Iris pigment epithelial cell (primary cell): ENCODE results near the gene TASOR2.
A peak's percentile ranks its signal among the peaks of the same experiment; 100 is the strongest.

ENCODE experiments used
- DNase-seq: peaks from one replicate; pipeline ENCODE4 v3.0.0-alpha.2; 2011; ENCODE audit warnings: low read depth

Gene TASOR2

DNA sequence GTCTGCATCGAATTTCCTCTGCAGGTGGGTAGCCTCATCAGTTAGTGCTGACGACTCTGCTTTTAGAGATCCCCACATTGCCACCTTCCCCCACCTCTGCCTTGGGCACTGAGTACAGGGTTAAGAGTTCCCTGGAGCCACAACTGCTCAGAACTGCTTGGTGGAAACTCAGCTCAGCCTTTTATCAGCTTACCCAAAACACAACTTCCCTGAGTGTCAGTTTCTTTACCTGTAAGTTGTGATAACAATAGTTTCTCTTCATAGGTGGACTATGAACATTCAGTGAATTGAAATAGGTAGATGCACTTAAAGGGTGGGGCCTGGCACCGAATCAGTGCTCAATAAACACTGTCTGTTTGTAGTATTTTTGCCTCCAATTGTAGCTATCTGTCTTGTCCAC is 29.5 kb upstream of the TASOR2 start:
- no peak for DNase-seq

DNA sequence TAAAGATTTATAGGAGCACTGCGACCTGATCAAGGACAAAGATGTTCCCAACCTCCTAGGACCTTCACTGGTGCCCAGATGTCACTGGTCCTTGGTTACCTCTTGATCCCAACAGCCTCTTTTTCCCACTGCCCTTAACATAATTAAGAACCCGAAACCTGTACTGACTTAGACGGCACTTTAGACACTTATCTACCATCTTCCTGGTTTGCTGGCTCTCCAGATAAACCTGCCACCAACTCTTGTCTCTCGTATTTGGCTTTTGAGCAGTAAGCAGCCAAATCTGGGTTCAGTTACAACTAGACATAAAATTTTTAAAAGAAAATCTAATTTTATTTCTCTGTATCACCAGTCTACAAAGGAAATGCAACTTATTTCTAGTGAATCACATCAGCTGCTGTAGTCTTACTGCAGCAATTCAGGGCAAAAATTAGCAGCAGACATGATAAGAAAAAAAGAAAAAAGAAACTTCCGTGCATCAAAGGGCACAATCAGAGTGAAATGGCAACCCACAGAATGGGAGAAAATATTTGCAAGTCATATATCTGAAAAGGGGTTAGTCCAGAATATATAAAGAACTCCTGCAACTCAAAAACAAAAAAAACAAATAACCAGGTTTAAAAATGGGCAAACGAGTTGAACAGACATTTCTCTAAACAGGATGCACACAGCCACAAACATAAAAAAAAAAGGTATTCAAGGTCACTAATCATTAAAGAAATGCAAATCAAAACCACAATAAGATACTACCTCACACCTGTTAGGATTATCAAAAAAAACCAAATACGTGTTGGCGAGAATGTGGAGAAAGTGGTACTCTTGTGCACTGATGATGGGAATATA is 27.7 kb upstream of the TASOR2 start:
- DNase-seq, result no peak

DNA sequence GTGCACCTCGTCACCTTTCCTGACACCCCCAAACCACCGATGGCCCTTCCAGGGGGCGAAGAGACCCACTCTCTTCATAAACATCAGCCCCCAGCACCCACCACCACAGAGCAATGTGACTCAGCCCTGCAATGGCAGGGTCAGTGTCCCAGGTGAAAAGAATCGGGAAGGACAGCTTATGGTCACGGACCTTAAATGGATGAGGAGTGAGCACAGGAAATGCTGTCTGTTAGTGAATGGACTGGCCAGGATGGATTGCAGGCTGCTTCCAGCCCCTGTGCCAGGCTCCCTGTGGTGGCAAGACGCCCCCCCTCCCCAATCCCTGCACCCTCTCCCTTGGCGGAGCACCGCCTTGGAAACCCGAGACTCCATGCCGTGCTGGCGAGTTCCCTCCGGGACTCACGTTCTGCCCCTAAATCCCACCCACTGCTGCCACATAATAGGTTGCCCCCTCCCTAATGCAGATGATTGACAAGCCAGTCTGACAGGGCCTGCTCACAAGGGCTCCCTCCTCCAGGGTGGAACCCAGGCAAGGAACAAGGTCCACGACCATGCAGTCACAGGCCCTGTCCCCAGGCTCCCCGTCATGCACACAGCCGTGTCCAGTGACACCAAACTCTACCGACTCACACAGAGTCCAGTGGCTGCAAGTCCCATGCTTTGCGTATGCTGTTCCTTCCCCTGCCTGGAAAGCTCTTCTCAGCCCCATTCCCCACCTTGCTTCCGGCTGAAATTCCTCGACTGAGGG is 25.6 kb upstream of the TASOR2 start:
- DNase-seq, result no peak

DNA sequence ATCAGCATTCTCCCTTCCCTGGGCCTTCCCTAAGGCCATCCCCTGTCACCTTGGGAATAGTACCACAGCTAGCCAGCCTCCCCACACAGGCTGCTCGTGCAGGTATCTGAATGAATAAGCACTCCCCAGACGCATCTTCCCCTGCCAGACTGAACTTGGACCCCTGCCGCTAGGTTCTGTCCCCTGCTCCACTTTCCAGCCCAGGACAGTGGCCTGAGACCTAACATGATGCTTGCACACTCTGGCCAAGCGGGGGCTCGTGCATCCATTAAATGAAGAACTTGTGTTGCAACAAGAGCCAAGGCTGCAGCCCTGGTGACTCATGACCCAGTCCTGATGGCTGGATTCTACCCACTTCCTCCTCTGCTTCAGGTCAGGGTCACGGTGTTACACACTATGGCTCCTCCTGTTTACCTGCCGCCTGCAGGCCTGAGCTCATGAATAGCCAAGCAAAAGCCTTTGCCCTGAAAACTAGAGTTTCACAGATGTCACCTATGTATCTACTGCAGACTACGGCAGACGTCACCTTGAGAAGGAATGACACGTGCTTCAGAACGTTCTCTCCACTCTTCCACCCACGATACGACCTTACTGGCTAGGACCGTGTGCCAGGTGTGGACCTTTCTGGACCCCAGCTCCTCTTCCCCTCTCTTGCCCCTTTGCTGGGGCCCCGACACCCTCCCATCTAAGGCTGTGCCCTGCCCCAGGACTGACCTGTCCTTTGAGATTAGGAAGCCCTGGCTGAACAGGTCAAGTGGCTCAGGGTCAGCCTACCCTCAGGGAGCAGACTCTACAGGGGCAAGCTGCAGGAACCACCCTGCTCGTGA is 24.7 kb upstream of the TASOR2 start:
- DNase-seq, result peak; percentile 80

DNA sequence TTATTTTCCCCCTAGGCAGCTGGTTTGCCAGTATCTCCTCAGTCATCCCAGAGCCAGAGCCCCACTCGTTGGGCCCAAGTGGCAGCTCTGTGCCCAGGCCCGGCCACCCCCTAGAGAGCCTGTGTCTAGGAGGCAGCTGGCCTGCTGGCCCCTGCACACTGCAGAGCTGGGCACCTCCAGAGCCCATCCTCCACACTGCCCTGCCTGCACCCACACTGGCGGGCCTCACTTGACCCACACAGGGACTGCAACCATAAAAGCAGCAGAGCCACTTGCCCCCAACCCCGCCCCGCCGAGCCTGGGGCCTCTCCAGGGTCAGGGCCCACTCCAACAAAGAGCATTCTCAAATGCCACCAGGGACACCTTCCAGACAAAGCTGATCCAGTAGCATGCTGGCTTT is 23.6 kb upstream of the TASOR2 start:
- no peak for DNase-seq

DNA sequence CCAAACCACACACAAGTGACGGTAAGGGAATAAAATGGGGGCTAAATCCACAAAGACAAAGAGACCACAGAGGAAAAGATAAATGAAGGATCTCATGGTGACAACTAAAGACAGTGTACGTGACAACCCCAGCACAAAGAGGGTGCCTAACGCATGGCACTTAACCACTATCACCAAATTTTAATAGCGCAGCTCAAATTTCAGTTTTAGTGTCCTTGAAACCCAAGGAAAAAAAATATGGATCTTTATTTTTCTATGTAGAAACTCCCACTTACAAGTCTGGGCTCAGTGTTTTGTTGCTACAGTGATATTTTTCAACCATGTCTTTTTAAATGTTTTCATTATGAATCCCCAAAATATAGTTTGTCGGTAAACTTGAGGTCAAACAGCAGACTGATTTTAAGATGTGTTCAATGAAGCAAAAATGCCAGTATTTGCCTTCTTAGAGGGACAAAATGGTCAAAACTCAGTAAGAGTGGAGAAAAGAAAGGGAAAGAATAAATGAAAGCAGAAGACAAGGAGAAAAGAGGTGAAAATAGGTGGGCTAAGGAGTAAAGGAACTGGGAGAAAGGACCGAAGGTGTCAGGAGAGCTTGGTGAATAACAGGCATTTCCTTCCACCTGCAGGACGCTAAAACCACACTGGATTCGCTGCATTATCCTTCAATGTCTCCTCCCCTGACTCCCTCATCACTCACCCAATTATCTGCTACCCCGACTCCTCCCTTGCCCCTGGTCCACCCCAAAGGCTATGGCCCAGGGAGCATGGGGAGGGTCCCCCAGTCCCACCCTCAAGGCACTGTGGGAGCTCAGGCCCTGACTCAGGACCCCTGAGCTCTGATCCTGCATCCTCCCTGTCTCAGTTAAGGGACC is 21.7 kb upstream of the TASOR2 start:
- no peak for DNase-seq

DNA sequence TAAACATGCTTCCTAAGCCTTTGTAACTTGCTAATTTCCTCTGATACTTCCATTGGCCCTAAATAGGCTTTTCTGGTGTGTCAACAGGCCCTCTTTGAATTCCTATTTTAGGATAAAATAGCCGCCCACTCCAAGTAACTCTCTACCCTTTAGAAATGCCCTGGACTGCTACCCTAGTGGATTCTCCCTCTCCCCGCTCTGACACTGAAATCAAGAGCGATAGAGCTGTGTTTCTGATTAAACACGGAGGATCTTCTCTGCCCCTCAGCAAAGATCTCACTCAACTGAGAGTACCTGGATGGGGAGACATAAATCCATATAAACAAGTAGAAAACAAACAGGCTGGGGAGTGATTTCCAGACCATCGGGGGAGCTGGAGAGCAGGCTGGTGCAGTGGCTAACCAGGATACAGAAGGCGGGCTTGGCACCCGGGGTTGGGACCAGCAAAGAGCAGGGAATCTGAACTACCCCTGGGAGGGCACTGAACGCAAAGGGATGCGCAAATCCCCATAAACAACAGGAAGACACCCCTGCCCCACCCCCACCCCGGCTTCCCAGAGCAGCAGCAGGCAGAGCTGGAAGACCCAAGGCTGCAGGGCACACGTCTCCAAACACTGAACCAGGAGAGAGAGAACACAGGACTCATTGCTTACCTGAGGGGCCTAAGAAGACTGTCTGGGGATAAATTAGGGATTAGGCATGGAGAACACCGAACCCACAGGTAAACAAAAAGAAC is 20.8 kb upstream of the TASOR2 start:
- no peak for DNase-seq

DNA sequence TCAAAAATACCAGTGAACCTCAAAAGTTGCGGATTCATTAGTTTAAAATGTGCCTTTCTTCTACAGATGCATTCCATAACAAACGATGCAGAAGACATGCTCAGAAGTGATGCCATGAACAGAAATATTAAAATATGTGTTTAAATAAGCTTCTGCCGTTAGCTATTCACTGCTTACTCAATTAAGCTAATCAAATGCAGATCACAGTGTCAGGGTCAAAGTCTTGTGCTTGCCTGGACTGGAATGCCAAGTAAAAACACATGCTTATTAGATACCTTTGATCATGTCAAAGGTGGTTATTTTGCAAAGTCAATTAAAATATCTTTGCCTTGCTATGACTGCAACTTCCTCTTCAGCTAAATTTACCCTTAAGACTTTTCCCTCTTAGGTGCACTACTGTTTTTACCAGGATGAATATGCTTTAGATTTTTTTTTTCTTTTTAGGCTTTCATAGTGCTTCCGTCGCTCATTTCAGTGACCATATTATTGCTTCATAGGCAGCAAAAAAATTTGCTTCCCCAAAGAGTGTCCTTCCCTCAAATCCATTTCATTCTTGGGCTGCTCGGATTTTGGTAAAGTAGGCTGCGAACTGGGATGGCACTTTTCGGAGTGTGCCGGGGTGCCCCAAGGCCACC is 19.1 kb upstream of the TASOR2 start:
- peak; percentile 11 for DNase-seq

DNA sequence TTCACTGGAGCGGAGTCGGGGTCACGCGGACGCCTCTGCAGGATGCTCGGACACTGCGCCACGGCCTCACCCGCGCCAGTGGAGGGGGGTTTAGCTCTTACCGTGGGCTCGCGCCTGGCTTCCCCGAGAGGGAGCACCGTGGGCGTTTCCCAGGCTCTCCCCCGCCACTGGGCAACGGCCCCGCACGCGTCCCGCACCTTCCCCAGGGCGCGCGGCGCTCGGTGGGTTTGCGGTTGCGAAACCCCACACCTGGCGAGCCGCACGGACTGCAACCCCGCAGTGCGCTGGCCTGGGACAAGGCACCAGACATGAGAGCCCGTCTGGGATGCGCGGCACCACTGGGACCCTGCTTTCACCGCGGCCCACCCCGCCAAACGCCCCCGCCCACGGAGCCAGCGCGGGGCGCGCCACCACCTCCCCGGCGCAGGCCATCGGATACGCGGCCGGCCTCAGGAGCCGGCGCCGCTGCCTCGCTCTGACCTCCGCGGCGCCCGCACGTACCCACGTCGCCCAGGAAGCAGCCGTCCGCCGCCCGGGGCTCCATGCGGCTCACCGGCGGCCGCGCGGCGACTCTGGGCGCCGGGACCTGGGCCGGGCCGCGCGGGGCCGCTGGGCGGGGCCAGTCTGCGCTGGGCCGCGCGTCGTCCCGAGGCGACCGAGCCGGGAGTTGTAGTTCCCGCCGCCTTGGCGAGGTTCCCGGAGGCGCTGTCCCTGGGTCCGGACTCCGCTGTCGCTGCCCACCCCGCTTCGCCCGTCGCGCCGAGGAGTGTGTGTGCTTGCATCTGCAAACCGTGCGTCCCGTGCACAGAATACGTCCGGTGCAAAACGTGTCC is 18.4 kb upstream of the TASOR2 start, which contains the start of gene ASB13:
TSS of gene ASB13 (minus strand) at position 588 of the 833 bp plus-strand sequence. CDS start at position 544, 44 bp downstream.
- peak; percentile 22 for DNase-seq

DNA sequence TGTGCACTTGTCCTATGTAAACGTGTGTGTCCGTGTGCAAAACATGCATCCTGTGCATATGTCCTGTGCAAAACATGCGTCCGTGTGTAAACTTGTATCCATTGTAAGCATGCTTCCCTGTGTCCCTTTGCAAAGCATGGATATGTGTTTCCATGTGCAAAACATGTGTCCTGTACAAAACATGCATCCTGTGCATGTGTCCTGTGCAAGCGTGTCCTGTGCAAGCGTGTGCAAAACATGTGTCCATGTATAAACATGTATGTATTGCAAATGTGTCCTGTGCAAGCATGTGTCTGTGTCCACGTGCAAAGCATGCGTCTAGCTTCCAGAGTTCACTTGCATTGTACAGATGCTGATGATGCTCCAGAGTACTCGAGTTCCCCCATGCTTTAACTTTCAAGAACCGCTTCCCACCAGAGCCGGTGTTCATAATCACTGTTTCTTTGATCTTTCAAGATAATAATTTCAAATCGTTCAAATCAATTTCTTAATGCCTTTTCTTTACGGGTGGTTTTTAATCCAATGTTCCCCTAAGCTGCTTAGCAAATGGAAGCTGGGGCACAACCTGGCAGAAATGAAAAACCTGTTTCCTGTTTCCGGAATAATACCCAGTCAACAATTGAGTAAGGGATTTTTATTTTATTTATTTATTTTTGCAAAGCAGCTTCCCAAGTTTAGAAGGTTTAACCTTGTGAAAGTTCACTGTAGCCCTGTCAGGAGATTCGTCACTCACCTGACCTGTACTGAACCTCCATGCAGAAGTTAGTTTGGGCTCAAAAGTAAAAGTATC is 17.6 kb upstream of the TASOR2 start:
- no peak for DNase-seq

DNA sequence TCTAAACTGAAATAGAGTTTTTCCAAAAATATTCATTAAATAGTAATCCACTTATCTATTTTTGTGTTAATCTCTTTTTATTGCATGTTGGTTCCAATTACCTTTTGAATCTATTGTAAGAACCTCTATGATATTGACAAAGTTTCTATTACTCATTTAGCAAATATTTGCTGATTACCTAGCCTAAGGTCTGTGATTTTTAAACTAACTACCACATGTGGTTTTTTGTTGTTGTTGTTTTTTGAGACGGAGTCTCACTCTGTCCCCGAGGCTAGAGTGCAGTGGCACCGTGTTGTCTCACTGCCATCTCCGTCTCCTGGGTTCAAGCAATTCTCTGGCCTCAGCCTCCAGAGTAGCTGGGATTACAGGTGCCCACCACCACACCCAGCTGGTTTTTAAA is 16.2 kb upstream of the TASOR2 start:
- DNase-seq, result no peak

DNA sequence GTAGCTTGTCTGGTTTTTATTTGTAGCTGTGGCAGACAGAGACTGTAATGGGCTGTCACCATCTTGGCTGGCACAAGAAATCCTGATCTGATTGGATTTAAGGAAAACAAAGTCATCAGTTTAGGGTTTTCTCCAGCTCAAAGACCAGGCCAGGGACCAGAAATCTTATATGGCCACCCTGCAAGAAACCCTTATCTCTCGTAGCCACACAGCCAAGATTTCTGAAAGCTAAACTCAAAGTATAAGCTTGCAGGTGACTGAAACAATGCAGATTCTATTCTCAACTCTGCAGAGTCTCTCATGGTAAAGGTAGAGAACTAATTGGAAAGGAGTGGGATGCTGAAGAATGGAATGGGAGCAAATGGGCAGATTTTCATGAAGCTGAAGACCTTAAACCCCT is 15.0 kb upstream of the TASOR2 start:
- no peak for DNase-seq

DNA sequence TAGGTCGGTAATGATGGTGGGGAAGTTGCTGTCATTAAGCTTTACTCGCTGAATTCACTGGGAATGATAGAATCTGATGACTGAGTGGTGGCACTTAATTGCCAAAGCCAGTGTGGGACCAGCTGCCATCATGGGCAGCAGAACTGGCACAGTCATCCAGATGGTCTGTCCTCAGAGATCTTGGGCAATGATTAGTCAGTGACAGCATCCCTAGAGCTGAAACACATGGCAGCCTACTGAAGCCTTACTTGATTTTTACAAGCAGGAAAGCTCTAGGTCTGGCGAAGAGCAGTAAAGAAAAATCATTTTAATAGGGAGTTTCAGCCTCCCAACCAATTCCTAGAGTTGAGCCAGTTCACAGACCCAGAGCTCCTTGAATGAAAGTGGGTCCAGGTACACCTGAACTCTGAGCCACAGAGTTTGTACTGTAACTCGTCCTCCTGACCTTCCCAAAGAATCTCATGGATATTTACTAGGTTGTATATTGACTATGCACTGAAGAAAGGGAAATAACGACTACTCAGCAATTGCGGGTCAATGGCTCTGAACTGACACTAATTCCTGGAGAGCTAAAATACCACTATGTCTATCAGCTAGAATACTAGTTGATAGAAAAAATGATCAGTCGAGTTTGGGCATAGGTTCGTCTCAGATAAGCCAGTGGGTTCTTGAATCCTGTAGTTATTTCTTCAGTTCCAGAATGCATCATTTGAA is 13.8 kb upstream of the TASOR2 start:
- no peak for DNase-seq

DNA sequence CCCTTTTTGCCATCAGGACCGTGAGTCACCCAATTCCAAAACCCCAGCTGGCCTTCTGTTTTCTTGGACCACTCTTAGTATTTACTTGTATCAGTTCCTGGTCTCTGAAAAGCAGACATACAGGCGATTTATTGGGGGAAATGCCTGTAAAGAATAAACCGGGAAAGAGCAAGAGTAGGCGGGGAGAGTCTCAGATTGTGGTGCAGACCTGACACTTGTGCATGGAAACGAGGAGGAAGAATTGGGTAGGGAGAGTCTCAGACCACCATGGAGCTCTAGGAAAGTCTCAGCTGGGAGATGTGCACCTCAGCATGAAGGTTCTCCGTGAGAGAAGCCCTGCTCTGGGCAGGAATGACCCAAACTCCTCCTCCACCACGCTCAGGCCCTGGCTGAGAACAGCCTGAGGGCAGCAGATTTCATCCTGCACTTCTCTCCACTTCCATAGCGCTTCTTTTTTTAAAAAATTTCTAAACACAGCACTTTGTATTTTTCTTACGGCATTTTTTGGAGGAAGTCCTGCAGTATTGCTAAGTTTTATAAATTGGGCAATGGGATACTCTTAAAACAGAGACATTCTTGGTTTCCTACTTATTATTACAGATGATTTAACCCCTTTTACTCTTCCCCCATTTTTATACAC is 6.1 kb upstream of the TASOR2 start:
- DNase-seq, result no peak

DNA sequence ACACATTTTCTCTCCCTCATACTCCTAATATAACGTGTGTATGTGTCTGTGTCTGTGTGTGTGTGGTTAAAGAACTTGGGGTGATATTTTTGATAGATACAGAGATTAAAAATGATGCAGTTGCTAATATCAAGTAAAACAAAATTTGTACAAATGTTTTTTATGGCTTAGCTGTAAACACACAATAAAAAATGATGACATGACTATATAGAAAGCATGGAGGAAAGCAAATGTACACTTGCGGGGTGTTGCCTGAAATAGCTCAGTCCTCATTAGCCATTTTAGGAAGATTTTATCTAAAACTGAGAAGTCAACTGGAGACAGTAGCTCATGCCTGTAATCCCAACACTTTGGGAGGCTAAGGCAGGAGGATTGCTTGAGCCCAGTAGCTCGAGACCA is 5.6 kb upstream of the TASOR2 start:
- DNase-seq, result no peak

DNA sequence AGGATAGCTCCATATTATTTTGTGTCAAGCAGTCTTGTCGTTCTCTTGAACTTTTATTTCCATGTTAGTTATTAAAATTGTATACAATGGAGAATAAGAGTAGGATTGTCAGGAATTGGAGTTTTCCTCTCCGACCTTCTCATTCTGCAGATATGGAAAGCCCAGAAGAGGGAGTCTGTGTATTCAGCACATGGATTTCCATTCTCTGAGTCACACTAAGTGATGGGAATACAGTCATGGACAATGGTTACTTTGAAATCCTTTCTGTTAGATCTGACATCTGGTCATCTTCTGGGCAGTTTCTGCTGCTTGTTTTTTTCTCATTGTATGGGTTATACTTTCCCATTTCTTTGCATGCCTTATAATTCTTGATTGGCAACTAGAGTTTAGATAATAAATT is 5.0 kb upstream of the TASOR2 start:
- no peak for DNase-seq

DNA sequence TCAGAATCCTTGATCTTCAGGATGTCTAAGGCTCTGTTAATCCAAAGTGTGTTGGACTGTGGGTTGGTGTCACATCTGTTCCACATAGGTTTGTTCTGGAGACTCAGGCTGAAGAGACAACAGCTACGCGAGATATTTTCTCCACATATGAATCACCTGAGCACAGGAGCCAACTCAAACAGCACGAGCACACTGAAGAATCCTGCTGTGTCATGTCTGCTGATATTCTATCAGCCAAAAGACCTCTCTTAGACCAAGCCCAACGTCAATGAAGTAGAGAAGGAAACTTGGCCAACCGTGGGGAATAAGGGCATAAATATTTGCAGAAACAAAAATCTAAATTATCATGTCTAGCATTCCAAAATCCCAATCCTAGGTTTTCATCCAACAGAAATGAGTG is 2.7 kb upstream of the TASOR2 start:
- DNase-seq, result no peak
